GM12864 (cell line): ENCODE measurements around the gene RYR2.

Experiments used
- DNase-seq: peaks from one replicate; pipeline ENCODE4 v3.0.0-alpha.2; 2011; ENCODE audit warnings: low read depth
- H3K4me3 ChIP-seq: 2 replicates; pipeline ENCODE4 v1.5.1; 2011; ENCODE audit warnings: mild to moderate bottlenecking, low read depth, low read length, control low read depth
- TF ChIP-seq, protein P1 (sequence below): IDR thresholded peaks from 2 replicates; pipeline ENCODE4 v1.5.1; 2011; ENCODE audit warnings: low read depth, mild to moderate bottlenecking, moderate library complexity, low read length, control low read depth, inconsistent platforms; ENCODE audit errors: missing control alignments

Gene RYR2

DNA sequence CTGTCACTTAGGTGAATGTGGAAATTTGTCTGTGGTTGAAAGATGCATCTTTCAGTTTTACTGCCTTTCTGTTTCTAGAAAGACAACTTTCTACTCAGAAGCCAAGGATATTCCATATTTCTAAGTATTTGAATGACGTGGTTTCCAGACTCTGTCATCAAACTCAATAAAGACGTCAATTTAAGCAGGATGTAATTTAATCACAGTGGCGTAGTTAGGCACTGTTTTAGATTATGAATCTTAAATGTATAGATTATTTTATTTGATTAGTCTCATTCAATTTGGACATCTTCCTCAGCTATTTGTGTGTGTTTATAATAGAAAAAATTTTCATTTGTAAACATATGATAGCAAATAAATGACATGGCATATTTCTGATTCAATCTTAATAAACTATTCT, 298.9 kb downstream of the RYR2 start:
- DNase-seq = no peak
- TF ChIP-seq, protein P1, sequence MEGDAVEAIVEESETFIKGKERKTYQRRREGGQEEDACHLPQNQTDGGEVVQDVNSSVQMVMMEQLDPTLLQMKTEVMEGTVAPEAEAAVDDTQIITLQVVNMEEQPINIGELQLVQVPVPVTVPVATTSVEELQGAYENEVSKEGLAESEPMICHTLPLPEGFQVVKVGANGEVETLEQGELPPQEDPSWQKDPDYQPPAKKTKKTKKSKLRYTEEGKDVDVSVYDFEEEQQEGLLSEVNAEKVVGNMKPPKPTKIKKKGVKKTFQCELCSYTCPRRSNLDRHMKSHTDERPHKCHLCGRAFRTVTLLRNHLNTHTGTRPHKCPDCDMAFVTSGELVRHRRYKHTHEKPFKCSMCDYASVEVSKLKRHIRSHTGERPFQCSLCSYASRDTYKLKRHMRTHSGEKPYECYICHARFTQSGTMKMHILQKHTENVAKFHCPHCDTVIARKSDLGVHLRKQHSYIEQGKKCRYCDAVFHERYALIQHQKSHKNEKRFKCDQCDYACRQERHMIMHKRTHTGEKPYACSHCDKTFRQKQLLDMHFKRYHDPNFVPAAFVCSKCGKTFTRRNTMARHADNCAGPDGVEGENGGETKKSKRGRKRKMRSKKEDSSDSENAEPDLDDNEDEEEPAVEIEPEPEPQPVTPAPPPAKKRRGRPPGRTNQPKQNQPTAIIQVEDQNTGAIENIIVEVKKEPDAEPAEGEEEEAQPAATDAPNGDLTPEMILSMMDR = no peak
- no peak overlapping the region for H3K4me3 ChIP-seq

DNA sequence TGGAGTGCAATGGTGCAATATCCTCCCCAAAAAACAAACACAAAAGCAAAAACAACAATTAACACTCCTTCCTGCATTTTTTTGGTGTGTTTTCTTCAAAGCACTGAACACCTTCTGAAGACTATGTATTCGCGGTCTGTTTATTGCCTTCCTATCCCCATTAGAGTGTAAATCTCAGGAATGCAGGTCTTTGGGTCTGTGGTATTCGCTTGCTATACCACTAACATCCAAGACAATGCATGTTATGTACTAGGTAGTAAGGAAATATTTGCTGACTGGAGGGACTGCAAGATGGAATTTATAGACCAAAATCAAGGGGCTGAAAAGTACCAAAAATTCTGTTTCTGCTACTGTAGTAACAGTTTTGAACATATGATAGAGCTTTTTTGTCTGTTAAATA, 299.4 kb downstream of the RYR2 start:
- TF ChIP-seq, protein P1 = no peak

DNA sequence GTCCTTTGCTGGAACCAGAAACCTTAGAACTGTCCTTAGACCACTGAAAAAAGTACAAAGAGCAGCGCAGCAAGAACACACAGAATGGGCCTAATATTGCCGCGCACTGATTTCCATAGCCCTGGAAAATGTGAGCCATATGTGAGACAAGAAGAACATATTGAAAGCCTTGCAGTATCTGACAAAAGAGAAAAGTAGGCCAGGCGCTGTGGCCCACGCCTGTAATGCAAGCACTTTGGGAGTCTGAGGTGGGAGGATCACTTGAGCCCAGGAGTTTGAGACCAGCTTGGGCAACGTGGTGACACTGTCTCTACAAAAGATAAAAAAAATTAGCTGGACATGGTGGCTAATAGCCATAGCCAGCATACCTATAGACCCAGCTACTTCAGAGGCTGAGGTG, 300.7 kb downstream of the RYR2 start:
- no peak for DNase-seq
- H3K4me3 ChIP-seq = no peak overlapping the region
- TF ChIP-seq, protein P1 = no peak

More for the DNA sequence above, 299.4 kb downstream of the RYR2 start:
- H3K4me3 ChIP-seq = no peak overlapping the region
- DNase-seq = no peak

DNA sequence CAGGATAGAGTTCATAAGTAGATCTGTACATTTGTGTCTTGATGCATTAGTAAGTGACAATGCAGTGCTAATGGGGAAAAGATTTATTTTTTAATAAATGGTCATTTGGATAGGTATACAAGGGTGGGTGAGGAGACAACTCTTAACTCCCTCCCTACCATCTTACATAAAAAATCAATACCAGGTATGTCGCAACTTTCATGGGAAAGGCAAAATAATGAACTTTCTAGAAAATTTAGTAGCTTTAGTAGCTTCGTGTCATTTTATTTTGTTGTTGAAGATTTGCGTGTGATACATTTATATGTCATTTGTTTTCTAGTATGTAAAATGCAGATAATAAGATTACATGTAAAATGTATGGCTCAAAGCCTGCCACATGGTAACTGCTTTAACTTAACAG, 310.8 kb downstream of the RYR2 start:
- no peak overlapping the region for H3K4me3 ChIP-seq
- TF ChIP-seq, protein P1 = no peak
- no peak for DNase-seq

DNA sequence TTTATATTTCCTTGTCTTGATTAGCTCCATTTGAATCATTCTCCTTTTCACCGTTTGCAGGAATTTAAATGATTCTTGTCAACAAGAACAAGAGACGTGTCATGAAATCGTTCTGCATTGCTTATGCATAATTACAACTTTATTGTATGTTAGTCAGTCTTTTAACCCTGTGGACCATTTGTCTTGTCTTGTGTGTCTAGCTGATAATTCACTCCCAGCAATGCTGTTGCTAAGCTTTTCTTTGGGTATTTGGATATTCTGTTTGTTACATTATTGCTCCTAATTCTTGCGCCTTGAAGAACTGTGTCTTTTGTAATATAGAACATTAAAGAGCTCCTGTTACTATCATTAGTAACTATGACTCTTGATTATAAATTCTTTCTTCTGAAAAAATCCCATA, 311.9 kb downstream of the RYR2 start:
- TF ChIP-seq, protein P1 = no peak
- DNase-seq = no peak
- no peak overlapping the region for H3K4me3 ChIP-seq

DNA sequence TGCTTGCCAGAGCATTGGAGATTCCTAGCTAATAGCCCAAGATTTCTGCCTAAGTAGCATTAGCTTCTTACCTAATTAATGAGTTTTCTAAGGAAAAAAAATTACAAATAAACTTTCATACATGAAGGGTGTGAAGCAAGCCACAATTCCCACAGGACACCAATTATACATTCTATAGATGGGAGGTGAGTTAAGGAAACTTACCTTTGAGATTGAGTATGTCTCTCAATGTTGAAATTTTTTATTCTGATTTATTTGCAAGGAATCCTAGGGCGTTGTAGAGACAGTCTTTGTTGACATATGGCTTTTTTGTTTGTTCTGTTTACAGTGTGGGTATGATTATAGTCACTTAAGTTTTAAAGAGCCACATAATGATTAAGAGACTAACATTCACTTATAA, 313.0 kb downstream of the RYR2 start:
- no peak for DNase-seq

DNA sequence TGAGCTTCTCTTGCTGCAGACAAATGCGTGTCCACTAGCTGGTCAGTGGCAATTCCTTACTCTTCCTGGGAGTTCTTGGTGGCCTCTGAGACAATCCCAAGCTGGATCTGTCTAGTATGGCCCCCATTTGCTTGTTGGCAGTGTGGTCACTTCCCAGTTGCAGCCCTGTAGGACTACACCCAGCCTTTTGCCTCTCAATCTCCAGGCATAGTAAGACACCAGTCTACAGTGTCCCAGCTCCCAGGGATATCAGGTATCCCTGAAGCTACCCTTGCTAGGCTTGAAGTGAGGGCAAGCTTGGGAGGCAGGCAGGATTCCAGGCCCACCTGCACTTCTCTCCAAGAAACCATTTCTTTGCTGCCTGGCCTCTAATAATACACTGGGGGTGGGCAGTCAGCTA, 316.6 kb downstream of the RYR2 start:
- H3K4me3 ChIP-seq = no peak overlapping the region
- DNase-seq = no peak
- TF ChIP-seq, protein P1 = no peak

More for the DNA sequence above, 313.0 kb downstream of the RYR2 start:
- TF ChIP-seq, protein P1 = no peak
- no peak overlapping the region for H3K4me3 ChIP-seq
